Caki2 (cell line): Measurements from ENCODE around the gene ARHGAP40. TPM values are rescaled to one million over a fixed set of nuclear protein-coding genes. Genes with fewer than 3 reads are reported as not detected.
A peak's percentile ranks its signal among the peaks of the same experiment; 100 is the strongest.

Experiments used
- DNase-seq: peaks from one replicate; pipeline ENCODE4 v3.0.0-alpha.2; 2015; ENCODE audit warnings: low read depth
- in situ Hi-C: cut with HindIII; loops from 2 replicates; pipeline ENCODE4 v1.10.0; 2016; ENCODE audit warnings: low sequenced_read_pairs, low pct_unique_long_range_greater_than_20kb, mixed read lengths
- total RNA-seq: library from RNA; depleted of rRNA; stranded (reverse); fragments of >200 nt; shearing (Covaris generic); gene quantifications from 2 replicates; pipeline ENCODE4 v1.2.3, GENCODE V29; 2014; ENCODE audit warnings: low replicate concordance

Gene ARHGAP40
- total RNA-seq, 1 experiment from 2014 or later: 3.2 TPM

DNA sequence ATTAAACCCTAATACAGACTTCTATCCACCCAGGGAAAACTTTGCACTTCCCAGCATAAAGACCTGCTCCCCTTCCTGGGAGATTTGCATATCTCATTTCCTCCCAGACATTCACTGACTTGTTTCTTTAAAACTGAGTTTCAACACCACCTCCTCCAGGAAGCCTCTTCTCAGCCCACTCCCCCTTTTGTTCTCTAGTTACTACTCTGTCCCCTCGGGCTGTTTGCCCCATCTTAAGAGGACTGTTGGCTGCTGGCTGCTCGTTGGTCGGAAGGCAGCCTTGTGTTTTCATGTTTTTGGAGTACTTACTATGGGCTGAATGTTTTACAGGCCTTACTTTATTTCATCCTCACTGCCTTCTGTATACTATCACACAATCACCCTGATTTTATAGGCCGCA lies 6.6 kb downstream of the ARHGAP40 start:
- in situ Hi-C loops: no loop called here
- no peak for DNase-seq

DNA sequence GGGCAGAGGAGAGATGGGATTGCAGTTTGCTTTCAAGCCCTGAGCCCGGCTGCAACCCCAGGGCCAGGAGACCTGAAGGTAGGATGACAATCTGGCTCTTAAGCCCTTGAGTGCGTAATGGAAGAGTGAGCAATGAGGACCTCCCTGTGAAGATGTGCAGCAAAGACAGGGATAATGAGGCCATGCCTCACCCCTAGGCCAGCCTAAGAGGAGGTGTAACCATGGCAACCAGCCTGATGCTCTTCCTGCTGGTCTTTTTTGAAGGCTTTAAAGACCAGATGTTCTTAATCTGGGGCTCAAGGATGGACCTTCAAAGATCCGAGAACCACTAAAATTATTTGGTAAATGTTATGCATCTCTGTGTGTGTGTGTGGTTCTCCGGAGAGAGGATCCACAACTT lies 8.2 kb downstream of the ARHGAP40 start:
- in situ Hi-C loops: no loop called here
- no peak for DNase-seq

DNA sequence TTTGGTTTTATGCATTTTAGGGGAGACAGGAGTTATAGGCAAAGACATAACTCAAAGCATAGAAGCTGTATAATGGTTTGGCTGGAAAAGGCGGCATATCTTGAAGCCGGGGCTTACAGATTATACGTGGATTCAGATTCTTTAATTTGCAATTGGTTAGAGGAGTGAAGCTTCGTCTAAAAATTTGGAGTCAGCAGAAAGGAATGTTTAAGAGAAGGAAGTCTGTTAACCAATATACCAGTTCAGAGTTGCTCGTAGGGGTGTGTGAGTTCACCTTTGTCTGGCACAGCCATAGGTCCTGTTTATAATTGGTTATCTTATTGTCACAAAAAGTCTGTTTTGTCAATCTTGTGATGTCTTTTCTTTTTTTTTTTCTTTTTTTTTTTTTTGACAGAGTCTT lies 8.9 kb downstream of the ARHGAP40 start:
- peak; percentile 33 for DNase-seq

DNA sequence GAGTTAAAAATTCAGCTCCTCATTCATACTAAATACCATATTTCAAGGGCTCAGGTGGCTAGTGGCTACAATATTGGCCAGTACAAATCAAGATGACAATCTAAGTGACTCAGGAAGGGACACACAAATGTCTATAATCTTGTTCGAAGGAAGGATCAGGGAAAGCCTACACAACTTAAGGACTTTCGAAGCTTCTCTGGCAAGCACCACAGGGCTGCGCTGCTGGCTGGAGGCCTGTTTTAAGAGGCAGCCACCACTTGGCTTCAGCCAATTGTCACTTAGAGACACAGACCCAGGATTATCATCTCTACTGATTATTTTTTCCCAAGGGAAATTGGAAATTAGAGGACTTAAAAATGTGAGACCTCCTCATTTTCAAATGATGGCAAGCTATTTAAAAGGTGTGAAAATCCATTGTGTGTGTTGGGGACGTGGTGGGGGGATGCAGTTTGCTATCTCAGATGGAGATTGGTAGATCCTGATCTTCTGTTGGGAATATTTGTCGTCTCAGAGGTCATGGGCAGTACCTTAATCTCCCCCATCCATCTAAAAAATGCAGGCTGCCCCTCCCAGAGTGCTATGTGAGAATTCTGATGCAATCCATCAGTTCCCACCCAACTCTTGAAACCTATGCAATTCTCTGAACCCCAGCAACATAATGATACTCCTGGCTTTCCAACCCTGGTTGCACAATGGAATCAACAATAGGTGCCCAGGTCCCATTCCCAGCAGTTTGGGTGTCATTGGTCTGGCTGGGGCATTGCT lies 11.3 kb downstream of the ARHGAP40 start:
- in situ Hi-C loops: no loop called here

More for the DNA sequence above, 8.9 kb downstream of the ARHGAP40 start:
- in situ Hi-C loops: no loop called here

DNA sequence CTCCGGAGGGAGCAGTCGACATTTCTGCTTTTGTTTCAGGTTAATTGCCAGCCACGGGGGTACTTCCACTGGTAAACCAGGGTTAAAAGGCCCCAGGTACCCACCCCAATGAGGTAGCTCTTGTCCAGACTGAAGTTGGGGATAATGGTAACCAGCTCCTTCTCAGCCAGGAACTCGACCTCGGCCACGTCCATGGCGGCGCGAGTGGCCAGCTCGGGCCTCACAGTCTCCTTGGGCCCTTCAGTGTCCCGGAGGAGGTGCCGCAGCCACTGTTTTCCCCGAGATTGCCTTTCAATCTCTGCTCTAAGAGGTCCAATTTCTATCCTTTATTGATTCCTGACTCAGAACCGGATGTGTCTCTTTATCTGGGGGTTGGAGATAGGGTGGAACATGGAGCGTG lies 13.7 kb downstream of the ARHGAP40 start:
- in situ Hi-C loops: no loop called here
- no peak for DNase-seq

More for the DNA sequence above, 11.3 kb downstream of the ARHGAP40 start:
- no peak for DNase-seq

DNA sequence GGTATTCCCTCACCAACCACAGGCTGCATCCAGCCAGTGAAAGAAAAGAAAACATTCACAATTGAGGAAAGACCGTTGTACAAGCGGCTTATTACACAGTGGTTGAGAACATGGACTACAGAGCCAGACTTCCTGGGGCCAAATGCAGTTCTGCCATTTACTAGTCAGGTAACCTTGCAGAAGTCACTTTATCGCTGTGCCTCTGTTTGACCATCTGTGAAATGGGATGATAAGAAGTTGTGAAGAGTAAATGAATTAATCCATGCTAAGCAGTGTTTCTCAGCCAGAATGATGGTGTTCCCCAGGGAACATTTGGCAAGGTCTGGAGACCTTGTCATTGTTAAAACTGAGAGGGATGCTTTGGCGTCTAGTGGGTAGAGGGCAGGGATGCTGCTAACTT lies 14.8 kb downstream of the ARHGAP40 start:
- in situ Hi-C loops: no loop called here
- no peak for DNase-seq

DNA sequence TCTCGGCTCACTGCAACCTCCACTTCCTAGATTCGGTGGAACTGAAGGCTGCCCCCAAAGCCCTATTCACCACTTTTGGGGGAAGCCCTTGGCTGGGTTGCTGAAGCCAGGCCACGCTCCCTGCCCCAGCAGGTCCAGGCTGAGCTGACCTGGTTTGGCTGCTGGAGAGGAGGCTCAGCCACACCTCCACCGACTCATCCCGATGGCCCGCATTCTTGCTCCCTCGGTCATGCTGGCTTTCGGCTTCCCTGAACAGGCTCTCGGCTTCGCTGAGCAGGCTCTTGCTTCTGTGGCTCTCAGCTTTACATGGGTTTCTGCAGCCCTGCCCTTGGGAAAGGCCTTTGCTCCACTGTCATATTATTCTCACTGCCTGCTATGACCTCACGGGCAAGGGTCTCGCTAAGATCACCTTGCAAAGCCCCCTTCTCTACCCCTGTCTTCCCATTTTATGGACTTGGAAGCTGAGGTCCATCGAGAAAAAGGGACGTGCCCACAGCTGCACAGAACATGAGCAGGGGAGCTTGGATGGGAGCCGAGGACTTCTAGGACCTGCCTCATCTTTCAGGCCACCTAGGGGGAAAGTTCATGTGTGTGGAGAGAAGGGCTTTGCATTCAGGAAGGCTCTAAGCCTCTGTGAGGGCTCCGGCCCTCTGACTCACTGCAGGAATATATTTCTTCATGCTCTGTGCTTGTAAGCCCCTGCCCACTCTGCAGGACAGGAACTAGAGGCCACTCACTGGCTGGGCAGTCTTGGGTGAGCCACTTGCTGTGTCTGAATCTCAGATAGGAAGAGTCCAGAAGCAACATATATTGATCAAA lies 15.6 kb downstream of the ARHGAP40 start:
- in situ Hi-C loops: no loop called here
- peak; percentile 82 for DNase-seq

DNA sequence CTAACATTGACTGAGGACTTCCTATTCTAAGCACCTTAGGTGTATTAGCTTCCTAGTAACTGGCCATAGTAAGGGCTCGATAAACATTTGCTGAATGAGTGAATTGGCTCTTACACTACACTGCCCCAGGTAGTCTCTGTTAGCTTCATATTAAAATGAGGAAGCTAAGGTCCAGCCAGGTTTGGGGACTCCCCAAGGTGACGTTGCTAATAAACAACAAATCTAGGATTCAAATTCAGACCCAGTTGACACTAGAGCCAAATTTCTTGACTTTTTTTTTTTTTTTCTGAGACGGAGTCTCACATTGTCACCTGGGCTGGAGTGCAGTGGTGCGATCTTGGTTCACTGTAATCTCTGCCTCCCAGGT lies 16.2 kb downstream of the ARHGAP40 start:
- in situ Hi-C loops: no loop called here
- DNase-seq: no peak

DNA sequence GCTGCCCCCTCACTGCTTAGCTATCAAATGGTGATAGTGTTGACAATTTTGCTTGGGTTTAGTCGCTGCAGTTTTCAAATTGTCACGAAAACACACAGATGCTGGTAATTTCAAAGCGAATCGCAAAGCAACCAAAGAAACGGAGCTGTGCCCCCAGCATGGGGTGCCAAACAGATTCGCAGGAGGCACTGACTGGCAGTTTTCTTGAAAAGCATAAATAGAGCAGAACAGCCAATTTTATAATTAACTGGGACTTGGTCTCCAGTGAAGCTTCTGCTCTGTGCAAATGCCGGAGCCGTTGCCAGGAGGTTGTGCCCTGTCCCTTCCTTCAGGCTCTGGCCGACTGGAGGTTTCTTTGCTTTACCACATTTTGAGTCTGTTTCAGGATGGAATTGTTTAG lies 18.8 kb downstream of the ARHGAP40 start:
- in situ Hi-C loops: no loop called here

DNA sequence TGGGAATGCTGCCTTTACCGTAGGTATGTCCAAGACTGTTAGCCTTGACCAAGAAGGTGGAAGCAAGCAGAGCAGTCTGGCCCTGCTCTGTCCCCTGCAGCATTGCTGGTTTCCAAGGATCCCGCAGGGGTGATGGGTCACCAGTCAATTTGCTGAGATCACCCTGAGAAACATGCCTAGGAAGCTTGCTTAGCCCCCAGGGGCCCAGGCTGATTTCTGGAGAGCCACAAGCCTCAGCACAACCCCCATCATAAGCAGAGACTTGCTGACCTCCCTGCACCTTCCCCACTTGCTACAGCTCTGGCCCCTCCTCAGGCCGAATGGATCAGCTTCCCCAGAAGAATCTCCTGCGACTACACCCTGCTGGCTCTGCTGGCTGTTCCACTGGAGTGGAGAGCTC lies 21.5 kb downstream of the ARHGAP40 start:
- no peak for DNase-seq
- in situ Hi-C loops: no loop called here

More for the DNA sequence above, 18.8 kb downstream of the ARHGAP40 start:
- DNase-seq: no peak

DNA sequence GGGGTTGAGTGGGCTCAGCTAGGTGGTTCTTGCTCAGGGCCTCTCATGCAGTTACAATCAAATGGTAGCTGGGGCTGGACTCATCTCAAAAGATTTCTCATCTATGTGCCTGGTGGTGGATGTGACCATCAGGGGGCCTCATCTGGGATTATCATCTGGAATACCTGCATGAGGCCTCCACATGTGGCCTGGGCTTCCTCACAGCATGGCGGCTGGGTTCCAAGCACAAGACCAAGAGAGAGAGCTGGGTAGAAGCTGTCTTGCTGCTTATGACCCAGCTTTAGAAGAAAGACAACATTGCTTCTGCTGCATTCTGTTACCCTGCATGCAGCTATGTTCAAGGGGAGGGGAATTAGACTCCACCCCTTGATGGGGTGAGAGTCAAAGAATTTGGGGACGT lies 22.5 kb downstream of the ARHGAP40 start:
- no peak for DNase-seq
- in situ Hi-C loops: no loop called here

DNA sequence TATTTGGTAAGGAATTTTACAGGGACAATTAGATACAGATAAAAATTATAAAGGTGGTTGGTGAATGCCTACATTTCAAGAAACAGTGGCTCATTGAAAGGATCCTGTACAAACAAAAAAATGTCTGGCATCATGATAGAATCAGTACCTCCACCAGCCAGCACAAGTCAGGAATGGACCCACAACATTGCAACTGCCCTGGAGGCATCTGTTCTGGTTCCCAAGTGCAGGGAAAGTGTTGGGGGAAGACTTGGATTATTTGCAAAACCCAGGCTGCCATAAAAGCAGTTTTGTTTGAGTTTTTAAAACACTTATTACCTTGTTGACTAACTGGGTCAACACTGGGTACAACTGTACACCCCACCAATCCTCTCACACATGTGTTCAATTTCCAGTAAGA lies 24.3 kb downstream of the ARHGAP40 start:
- DNase-seq: no peak
- in situ Hi-C loops: no loop called here

DNA sequence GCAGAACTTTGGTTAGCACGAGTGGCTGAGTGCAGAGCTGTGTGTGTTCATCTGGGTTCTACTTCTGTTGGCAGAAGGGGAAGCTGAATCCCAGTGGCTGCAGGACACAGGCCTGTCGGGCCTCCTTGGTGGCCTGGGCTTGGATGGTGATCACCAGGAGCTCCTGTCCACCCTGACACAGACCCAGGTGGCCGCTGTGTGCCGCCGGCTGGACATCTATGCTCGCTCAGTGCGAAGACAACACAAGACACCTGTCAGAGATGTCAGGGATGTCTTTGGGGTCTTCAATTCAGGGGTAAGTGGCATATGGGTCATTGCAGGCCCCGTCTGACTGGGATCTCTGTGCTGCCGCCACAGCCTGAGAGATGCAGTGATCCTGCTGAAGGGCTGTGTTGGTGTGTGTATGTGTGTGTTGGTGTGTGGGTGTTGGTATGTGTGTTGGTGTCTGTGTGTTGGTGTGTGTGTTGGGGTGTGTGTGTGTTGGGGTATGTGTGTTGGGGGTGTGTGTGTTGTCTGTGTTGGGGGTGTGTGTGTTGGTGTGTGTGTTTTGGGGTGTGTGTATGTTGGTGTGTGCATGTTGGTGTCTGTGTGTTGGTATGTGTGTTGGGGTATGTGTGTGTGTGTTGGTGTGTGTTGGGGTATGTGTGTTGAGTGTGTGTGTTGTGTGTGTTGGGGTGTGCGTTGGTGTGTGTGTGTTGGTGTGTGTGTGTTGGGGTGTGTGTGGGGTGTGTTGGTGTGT lies 25.5 kb downstream of the ARHGAP40 start:
- in situ Hi-C loops: no loop called here
- no peak for DNase-seq

DNA sequence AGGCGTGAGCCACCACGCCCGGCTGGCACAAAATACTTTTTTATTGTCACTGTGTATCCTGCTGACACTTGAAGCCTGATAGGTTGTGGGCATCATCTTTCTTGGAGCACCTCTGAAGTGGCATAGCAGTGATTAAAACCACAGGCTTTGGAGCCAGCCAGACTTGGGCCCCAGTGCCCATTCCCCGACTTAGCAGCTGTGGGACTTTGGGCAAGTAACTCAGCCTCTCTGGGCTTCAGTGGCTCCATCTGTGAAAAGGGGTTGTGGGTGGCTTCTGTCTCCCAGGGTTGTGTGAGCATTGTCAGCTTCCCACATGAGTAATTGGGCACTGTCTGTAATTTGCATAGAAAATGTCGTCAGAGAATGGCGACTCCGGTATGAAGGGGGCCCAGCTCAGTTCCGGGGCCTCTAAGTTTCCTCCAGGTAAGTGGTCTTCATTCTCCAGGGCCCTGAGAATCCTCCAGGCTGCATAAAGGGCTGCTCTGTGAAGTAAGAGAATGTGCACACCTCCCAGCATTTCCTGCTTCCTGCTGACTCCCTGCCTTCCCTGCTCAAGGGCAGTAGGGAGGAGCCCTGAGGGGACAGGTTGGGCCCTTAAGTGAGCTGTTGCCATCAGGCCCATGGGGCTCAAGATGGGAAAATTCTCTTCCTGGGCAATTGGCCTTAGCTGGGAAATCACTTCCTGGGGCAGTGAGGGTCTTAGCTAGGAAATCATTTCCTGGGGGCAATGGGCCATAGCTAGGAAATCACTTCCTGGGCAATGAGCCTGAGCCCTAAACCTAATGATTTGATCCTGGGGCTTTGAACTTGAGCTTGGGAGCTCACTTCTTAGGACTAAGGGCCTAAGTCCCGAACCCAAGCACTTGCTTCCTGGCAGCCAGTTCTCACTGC lies 27.2 kb downstream of the ARHGAP40 start:
- in situ Hi-C loops: no loop called here
- no peak for DNase-seq

DNA sequence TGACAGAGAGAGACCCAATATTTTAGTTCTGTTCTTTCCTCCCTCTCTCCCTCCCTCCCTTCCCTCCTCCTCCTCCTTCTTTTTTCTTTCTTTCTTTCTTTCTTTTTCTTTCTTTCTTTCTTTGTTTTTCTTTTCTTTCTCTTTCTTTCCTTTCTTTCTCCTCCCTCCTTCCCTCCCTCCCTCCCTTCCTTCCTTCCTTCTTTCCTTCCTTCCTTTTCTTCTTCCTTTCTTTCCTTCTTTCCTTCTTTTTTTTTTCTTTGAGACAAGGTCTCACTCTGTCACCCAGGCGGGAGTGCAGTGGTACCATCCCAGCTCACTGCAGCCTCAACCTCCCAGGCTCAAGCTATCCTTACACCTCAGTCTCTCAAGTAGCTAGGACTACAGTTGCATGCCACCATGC lies 28.4 kb downstream of the ARHGAP40 start:
- in situ Hi-C loops: no loop called here
- no peak for DNase-seq

DNA sequence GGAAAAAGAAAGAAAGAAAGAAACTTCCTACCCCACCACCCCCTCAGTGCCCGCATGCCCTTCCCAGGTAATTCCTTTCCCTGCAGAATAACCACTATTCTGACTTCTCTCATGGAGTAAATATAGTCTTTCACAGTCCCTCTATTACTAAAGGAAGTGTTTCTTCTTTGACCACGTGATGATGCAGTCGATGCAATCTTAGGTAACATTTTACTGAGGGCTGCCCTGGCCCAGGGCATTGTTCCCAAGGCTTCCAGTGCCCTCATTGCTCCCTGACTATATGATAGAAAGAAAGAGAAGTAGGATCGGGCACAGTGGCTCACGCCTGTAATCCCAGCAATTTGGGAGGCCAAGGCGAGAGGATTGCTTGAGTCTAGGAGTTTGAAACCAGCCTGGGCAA lies 29.1 kb downstream of the ARHGAP40 start:
- no peak for DNase-seq
- in situ Hi-C loops: no loop called here

DNA sequence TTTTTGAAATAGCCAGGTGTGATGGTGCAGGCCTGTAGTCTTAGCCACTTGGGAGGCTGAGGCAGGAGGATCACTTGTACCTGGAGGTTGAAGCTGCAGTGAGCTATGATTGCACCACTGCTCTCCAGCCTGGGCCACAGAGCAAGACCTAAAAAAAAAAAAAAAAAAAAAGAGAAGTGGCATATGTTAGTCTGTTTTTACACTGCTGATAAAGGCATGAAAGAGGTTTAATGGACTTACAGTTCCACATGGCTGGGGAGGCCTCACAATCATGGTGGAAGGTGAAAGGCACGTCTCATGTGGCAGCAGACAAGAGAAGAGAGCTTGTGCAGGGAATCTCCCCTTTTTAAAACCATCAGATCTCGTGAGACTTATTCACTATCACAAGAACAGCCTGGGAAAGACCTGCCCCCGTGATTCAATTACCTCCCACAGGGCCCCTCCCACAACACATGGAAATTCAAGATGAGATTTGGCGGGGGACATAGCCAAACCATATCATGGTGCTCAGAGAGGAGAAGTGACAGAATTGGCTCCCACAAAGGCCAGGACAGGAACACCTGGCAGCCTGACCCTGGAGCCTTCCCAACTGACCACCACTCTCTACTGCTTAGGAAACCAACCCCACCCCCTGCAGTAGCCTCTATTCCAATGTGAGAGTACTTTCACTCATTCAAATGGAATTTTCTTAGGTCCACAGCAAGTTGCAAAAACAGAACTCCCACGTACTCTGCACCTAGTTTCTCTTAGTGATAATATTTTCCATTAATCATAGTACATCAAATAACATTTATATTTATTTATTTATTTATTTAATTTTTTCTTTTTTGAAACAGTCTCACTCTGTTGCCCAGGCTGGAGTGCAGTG lies 29.8 kb downstream of the ARHGAP40 start:
- peak; percentile 32 for DNase-seq
- in situ Hi-C loops: no loop called here
